Activated naive CD8-positive, alpha-beta T cell treated with anti-CD3 and anti-CD28 coated beads, Interleukin-2, amount 50 U/mL, for 16 hours (primary cell): ENCODE data around the gene NDUFB10.

Experiments used
- DNase-seq: peaks from one replicate; pipeline ENCODE4 v3.0.0-alpha.2; 2020; ENCODE audit warnings: low read depth, low spot score

The NDUFB10 gene

GRCh38 chr16:1984347-1985225 lies 25.2 kb downstream of the NDUFB10 start:
- no peak for DNase-seq

GRCh38 chr16:1985466-1986150 lies 26.3 kb downstream of the NDUFB10 start:
- no peak for DNase-seq

- no peak for DNase-seq
These were observed 27.9 kb downstream of the NDUFB10 start for GRCh38 chr16:1987198-1987597.

GRCh38 chr16:1989209-1990100 lies 30.1 kb downstream of the NDUFB10 start, which contains the start of gene SYNGR3:
Gene SYNGR3 (plus strand): TSS chr16:1989970. CDS start chr16:1990103, 133 bp downstream.
- no peak for DNase-seq

- DNase-seq, result no peak
These were observed 30.7 kb downstream of the NDUFB10 start for GRCh38 chr16:1990101-1990350.

GRCh38 chr16:1990351-1991134 lies 31.2 kb downstream of the NDUFB10 start:
- DNase-seq, result no peak

GRCh38 chr16:1991135-1991551 lies 31.8 kb downstream of the NDUFB10 start:
- DNase-seq, result no peak

- DNase-seq, result no peak
These were observed 32.2 kb downstream of the NDUFB10 start for GRCh38 chr16:1991588-1991947.

GRCh38 chr16:1991948-1992703 lies 32.8 kb downstream of the NDUFB10 start:
- DNase-seq, result peak; percentile 94

GRCh38 chr16:1992704-1993317 lies 33.5 kb downstream of the NDUFB10 start:
- DNase-seq, result no peak

GRCh38 chr16:1993731-1994131 lies 34.4 kb downstream of the NDUFB10 start:
- DNase-seq, result no peak

GRCh38 chr16:1997494-1998359 lies 38.4 kb downstream of the NDUFB10 start:
- DNase-seq, result no peak

GRCh38 chr16:1998360-1998835 lies 39.1 kb downstream of the NDUFB10 start:
- no peak for DNase-seq

GRCh38 chr16:1998852-1999801 lies 39.8 kb downstream of the NDUFB10 start:
- DNase-seq, result no peak

GRCh38 chr16:1999866-2000514 lies 40.7 kb downstream of the NDUFB10 start:
- DNase-seq, result no peak

GRCh38 chr16:2001035-2001434 lies 41.7 kb downstream of the NDUFB10 start:
- DNase-seq, result no peak
